Measurements from ENCODE around the gene NAP1L4. TPM values are rescaled to one million over a fixed set of nuclear protein-coding genes. Genes with fewer than 3 reads are reported as not detected.

Gene NAP1L4
- total RNA-seq, 1 experiment from 2014 or later, result 144 TPM

- ChIA-PET CTCF (no interaction called here), POLR2A (no interaction called here), RAD21 (ENCODE audit: low non-redundant PET in 1 of 2, low total read pairs in 2 of 2, uncharacterized antibody in 2 of 2, unreplicated experiment in 2 of 2) (no interaction called here)
- TF ChIP-seq JUND (IDR thresholded peaks at IDR 0.05), result no peak
- no peak for TF ChIP-seq SP1 (IDR thresholded peaks at IDR 0.05; ENCODE audit: low read depth)
- no peak for TF ChIP-seq ZNF274 (IDR thresholded peaks at IDR 0.05; ENCODE audit: low read depth, low read length)
- TF ChIP-seq TCF7L2 (IDR thresholded peaks at IDR 0.05; ENCODE audit: borderline replicate concordance, extremely low read depth, insufficient read depth, insufficient read length), result no peak
- no peak for TF ChIP-seq ELF1 (IDR thresholded peaks at IDR 0.05; ENCODE audit: borderline replicate concordance, low read depth)
- TF ChIP-seq EZH2phosphoT487 (IDR thresholded peaks at IDR 0.05; ENCODE audit: borderline replicate concordance), result no peak
- TF ChIP-seq, protein P1, sequence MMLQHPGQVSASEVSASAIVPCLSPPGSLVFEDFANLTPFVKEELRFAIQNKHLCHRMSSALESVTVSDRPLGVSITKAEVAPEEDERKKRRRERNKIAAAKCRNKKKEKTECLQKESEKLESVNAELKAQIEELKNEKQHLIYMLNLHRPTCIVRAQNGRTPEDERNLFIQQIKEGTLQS (IDR thresholded peaks at IDR 0.05), result no peak
- TF ChIP-seq, protein P2, sequence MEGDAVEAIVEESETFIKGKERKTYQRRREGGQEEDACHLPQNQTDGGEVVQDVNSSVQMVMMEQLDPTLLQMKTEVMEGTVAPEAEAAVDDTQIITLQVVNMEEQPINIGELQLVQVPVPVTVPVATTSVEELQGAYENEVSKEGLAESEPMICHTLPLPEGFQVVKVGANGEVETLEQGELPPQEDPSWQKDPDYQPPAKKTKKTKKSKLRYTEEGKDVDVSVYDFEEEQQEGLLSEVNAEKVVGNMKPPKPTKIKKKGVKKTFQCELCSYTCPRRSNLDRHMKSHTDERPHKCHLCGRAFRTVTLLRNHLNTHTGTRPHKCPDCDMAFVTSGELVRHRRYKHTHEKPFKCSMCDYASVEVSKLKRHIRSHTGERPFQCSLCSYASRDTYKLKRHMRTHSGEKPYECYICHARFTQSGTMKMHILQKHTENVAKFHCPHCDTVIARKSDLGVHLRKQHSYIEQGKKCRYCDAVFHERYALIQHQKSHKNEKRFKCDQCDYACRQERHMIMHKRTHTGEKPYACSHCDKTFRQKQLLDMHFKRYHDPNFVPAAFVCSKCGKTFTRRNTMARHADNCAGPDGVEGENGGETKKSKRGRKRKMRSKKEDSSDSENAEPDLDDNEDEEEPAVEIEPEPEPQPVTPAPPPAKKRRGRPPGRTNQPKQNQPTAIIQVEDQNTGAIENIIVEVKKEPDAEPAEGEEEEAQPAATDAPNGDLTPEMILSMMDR (IDR thresholded peaks at IDR 0.05 in 2 of 3, conservative IDR thresholded peaks at IDR 0.05 in 1 of 3; ENCODE audit: borderline replicate concordance in 1 of 3, insufficient read depth in 1 of 3, low read depth in 2 of 3, low read length in 2 of 3), result no peak
- no peak for TF ChIP-seq ZBTB33 (IDR thresholded peaks at IDR 0.05; ENCODE audit: extremely low read depth, insufficient replicate concordance, low read length)
- no peak for TF ChIP-seq SIN3A (IDR thresholded peaks at IDR 0.05; ENCODE audit: low read depth)
- no peak for TF ChIP-seq MAX (IDR thresholded peaks at IDR 0.05)
- no peak for TF ChIP-seq POLR2A (IDR thresholded peaks at IDR 0.05; ENCODE audit: borderline replicate concordance, extremely low read depth, insufficient read depth, insufficient read length)
- no peak for TF ChIP-seq YY1 (IDR thresholded peaks at IDR 0.05; ENCODE audit: extremely low read depth, insufficient replicate concordance, low read depth, low read length)
- no peak for TF ChIP-seq REST (IDR thresholded peaks at IDR 0.05; ENCODE audit: low read depth)
- no peak for TF ChIP-seq RAD21 (IDR thresholded peaks at IDR 0.05; ENCODE audit: low read depth)
- TF ChIP-seq ZFX (IDR thresholded peaks at IDR 0.05), result no peak
- Histone ChIP-seq H3K4me2 (ENCODE audit: low read length) (no peak overlapping the region), H3K9ac (ENCODE audit: low read length) (no peak overlapping the region), H3K27ac (ENCODE audit: low read depth, low read length) (no peak overlapping the region), H3K4me3 (replicated peaks in 1 of 2; ENCODE audit: low read depth in 1 of 2, low read length in 2 of 2) (no peak overlapping the region), H3K9me2 (ENCODE audit: insufficient read depth) (no peaks in the 10 kb centered on the region), H3K9me3 (ENCODE audit: control insufficient read depth in 1 of 2, insufficient read depth in 1 of 2, low read depth in 1 of 2, low read length in 2 of 2) (no peaks in the 10 kb centered on the region), H4K20me1 (ENCODE audit: insufficient read depth) (peaks cover 3% of the 10 kb centered on the region; the same call in 1 of the 2 replicates), H2AFZ (ENCODE audit: low read depth, low read length, poor library complexity, severe bottlenecking) (no peak overlapping the region), H3K4me1 (ENCODE audit: control insufficient read depth in 1 of 2, insufficient read depth in 2 of 2, low read length in 2 of 2) (peaks cover 4 to 17% of the 10 kb centered on the region in 2 experiments; a peak in 3 of 4 replicates), H3K79me2 (ENCODE audit: insufficient read depth, low read length) (peaks cover 17% of the 10 kb centered on the region), H3K36me3 (ENCODE audit: control insufficient read depth in 1 of 2, insufficient read depth in 2 of 2, low read length in 2 of 2) (peaks cover 0 to 3% of the 10 kb centered on the region in 2 experiments; a peak in 2 of 4 replicates), H3K27me3 (ENCODE audit: insufficient read depth, low read length) (no peaks in the 10 kb centered on the region)
- BruUV-seq (replicated peaks), result no TSS peak
- DNase-seq (ENCODE audit: low read depth, low spot score) (no peak), ATAC-seq (no peak)
- intact Hi-C loops (cut with micrococcal nuclease), result no loop called here
Measured at GRCh38 chr11:2995031-2995561, 3.0 kb upstream of the NAP1L4 start.

Measured in HCT116 (cell line).